ENCODE data around the gene ZDHHC14.

Gene ZDHHC14

GRCh38 chr6:157710604-157711003 lies 329.6 kb downstream of the ZDHHC14 start:
- TF ChIP-seq CREB1 (IDR thresholded peaks at IDR 0.05; ENCODE audit: low read depth) = no peak
- TF ChIP-seq TAF1 (IDR thresholded peaks at IDR 0.05; ENCODE audit: low read depth) = no peak
- no peak for TF ChIP-seq MAX (IDR thresholded peaks at IDR 0.05)
- TF ChIP-seq USF1 (IDR thresholded peaks at IDR 0.05) = no peak
- TF ChIP-seq FOXM1 (IDR thresholded peaks at IDR 0.05; ENCODE audit: borderline replicate concordance, low read depth) = no peak
- TF ChIP-seq NFIC (IDR thresholded peaks at IDR 0.05) = no peak
- TF ChIP-seq EGR1 (IDR thresholded peaks at IDR 0.05) = no peak

DNA sequence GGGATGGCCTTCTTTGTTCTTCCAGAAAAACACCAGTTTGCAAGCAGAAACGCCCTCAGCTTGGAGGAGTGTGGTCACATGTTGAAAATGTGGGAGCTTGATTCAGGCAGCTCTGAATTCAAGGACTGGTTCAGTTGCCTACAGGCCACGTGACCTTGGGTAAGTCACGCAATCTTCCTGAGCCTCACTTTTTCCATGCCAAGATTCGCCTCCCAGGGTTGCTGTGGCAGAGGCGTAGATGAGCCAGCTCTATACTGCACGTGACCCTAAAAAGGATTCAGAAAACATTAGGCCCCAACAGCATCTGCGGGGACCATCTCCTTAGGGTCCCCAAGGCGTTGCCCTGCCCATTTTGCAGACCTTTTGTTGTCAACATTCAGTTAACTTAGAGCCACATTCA lies 330.1 kb downstream of the ZDHHC14 start:
- no peak for TF ChIP-seq NFIC (IDR thresholded peaks at IDR 0.05)
- TF ChIP-seq EGR1 (IDR thresholded peaks at IDR 0.05) = no peak
- no peak for TF ChIP-seq REST (IDR thresholded peaks at IDR 0.05; ENCODE audit: low read depth)
- no peak for TF ChIP-seq TAF1 (IDR thresholded peaks at IDR 0.05; ENCODE audit: low read depth)
- no peak for TF ChIP-seq USF1 (IDR thresholded peaks at IDR 0.05)
- TF ChIP-seq TCF12 (IDR thresholded peaks at IDR 0.05; ENCODE audit: low read depth) = no peak
- TF ChIP-seq MAX (IDR thresholded peaks at IDR 0.05) = no peak
- no peak for TF ChIP-seq TEAD4 (IDR thresholded peaks at IDR 0.05)
- TF ChIP-seq CEBPB (IDR thresholded peaks at IDR 0.05) = no peak
- TF ChIP-seq CREB1 (IDR thresholded peaks at IDR 0.05; ENCODE audit: low read depth) = no peak
- TF ChIP-seq RAD21 (IDR thresholded peaks at IDR 0.05; ENCODE audit: low read depth) = no peak
- no peak for TF ChIP-seq ZBTB7A (IDR thresholded peaks at IDR 0.05; ENCODE audit: low read depth)
- no peak for TF ChIP-seq FOXM1 (IDR thresholded peaks at IDR 0.05; ENCODE audit: borderline replicate concordance, low read depth)
- TF ChIP-seq EP300 (IDR thresholded peaks at IDR 0.05; ENCODE audit: borderline replicate concordance) = no peak
- no peak for TF ChIP-seq YY1 (IDR thresholded peaks at IDR 0.05; ENCODE audit: low read depth)

GRCh38 chr6:157712585-157713295 lies 331.8 kb downstream of the ZDHHC14 start:
- TF ChIP-seq REST (IDR thresholded peaks at IDR 0.05; ENCODE audit: low read depth) (no peak), CREB1 (IDR thresholded peaks at IDR 0.05; ENCODE audit: low read depth) (no peak), FOXM1 (IDR thresholded peaks at IDR 0.05; ENCODE audit: borderline replicate concordance, low read depth) (no peak), RAD21 (IDR thresholded peaks at IDR 0.05; ENCODE audit: low read depth) (no peak), NFIC (IDR thresholded peaks at IDR 0.05) (no peak), YY1 (IDR thresholded peaks at IDR 0.05; ENCODE audit: low read depth) (no peak), MAX (IDR thresholded peaks at IDR 0.05) (no peak), TEAD4 (IDR thresholded peaks at IDR 0.05) (no peak), TCF12 (IDR thresholded peaks at IDR 0.05; ENCODE audit: low read depth) (no peak), TAF1 (IDR thresholded peaks at IDR 0.05; ENCODE audit: low read depth) (no peak), EGR1 (IDR thresholded peaks at IDR 0.05) (no peak), CEBPB (IDR thresholded peaks at IDR 0.05) (no peak)

- no peak for TF ChIP-seq TAF1 (IDR thresholded peaks at IDR 0.05; ENCODE audit: low read depth)
- TF ChIP-seq TEAD4 (IDR thresholded peaks at IDR 0.05) = no peak
- no peak for TF ChIP-seq USF1 (IDR thresholded peaks at IDR 0.05)
- TF ChIP-seq CEBPB (IDR thresholded peaks at IDR 0.05) = no peak
- no peak for TF ChIP-seq EGR1 (IDR thresholded peaks at IDR 0.05)
- no peak for TF ChIP-seq TCF12 (IDR thresholded peaks at IDR 0.05; ENCODE audit: low read depth)
- no peak for TF ChIP-seq NFIC (IDR thresholded peaks at IDR 0.05)
Observed at GRCh38 chr6:157713451-157714152, 332.6 kb downstream of the ZDHHC14 start.

DNA sequence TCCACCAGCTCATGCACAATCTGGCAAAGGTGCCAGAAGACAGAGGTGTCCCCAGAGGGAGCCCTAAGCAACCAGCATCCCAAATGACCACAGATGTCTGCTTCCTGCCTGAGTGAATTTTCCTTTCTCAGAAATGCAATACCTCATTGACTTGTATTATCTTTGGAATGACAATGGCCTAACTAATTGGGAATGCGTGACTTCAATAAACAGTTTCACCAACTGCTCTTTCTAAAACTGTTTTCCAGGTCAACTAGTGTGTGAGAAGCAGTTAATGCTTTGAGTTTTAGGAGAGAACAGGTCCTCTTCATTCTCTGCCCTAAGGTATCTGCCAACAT lies 333.1 kb downstream of the ZDHHC14 start:
- TF ChIP-seq ZBTB7A (IDR thresholded peaks at IDR 0.05; ENCODE audit: low read depth) (no peak), CREB1 (IDR thresholded peaks at IDR 0.05; ENCODE audit: low read depth) (no peak), EGR1 (IDR thresholded peaks at IDR 0.05) (no peak), MAX (IDR thresholded peaks at IDR 0.05) (no peak), NFIC (IDR thresholded peaks at IDR 0.05) (no peak), YY1 (IDR thresholded peaks at IDR 0.05; ENCODE audit: low read depth) (no peak), TCF12 (IDR thresholded peaks at IDR 0.05; ENCODE audit: low read depth) (no peak), RAD21 (IDR thresholded peaks at IDR 0.05; ENCODE audit: low read depth) (no peak), TEAD4 (IDR thresholded peaks at IDR 0.05) (no peak), USF1 (IDR thresholded peaks at IDR 0.05) (no peak), CEBPB (IDR thresholded peaks at IDR 0.05) (no peak), REST (IDR thresholded peaks at IDR 0.05; ENCODE audit: low read depth) (no peak), EP300 (IDR thresholded peaks at IDR 0.05; ENCODE audit: borderline replicate concordance) (no peak)
